DMS 273 (cell line): ENCODE measurements around the gene RASA2.
"Not testable (repeated sequence)": the region's sequence is repeated elsewhere in the genome, so short reads cannot be mapped to it uniquely, and the experiment has no call there.

ENCODE experiments used
- DNase-seq: peaks from one replicate; lab custom pipeline; 2025; ENCODE audit not compliant: unreplicated experiment; lab: John Stamatoyannopoulos, UW

Gene RASA2

GRCh38 chr3:141491081-141491480 is 4.3 kb downstream of the RASA2 start:
- DNase-seq: no peak

GRCh38 chr3:141491929-141492328 is 5.1 kb downstream of the RASA2 start:
- DNase-seq: no peak

- no peak for DNase-seq
Observed at GRCh38 chr3:141493184-141493583, 6.4 kb downstream of the RASA2 start.

- not testable (repeated sequence) for DNase-seq
Observed at GRCh38 chr3:141497589-141497988, 10.8 kb downstream of the RASA2 start.

GRCh38 chr3:141498598-141499223 is 11.9 kb downstream of the RASA2 start:
- no peak for DNase-seq

GRCh38 chr3:141499284-141499683 is 12.5 kb downstream of the RASA2 start:
- DNase-seq: no peak

GRCh38 chr3:141499965-141500364 is 13.1 kb downstream of the RASA2 start:
- no peak for DNase-seq

GRCh38 chr3:141500397-141500796 is 13.6 kb downstream of the RASA2 start:
- no peak for DNase-seq

- no peak for DNase-seq
Observed at GRCh38 chr3:141505166-141505565, 18.3 kb downstream of the RASA2 start.

GRCh38 chr3:141506071-141506470 is 19.2 kb downstream of the RASA2 start:
- no peak for DNase-seq

GRCh38 chr3:141507392-141508066 is 20.7 kb downstream of the RASA2 start:
- no peak for DNase-seq

- no peak for DNase-seq
Observed at GRCh38 chr3:141508067-141508436, 21.2 kb downstream of the RASA2 start.

GRCh38 chr3:141511361-141511760 is 24.5 kb downstream of the RASA2 start:
- no peak for DNase-seq

- DNase-seq: no peak
Observed at GRCh38 chr3:141514382-141514781, 27.6 kb downstream of the RASA2 start.

GRCh38 chr3:141519587-141519986 is 32.8 kb downstream of the RASA2 start:
- no peak for DNase-seq

GRCh38 chr3:141521781-141522180 is 35.0 kb downstream of the RASA2 start:
- no peak for DNase-seq

GRCh38 chr3:141523615-141524375 is 37.0 kb downstream of the RASA2 start:
- no peak for DNase-seq

GRCh38 chr3:141524988-141525387 is 38.2 kb downstream of the RASA2 start:
- no peak for DNase-seq

- no peak for DNase-seq
Observed at GRCh38 chr3:141525814-141526213, 39.0 kb downstream of the RASA2 start.

GRCh38 chr3:141526709-141527108 is 39.9 kb downstream of the RASA2 start:
- no peak for DNase-seq

- DNase-seq: no peak
Observed at GRCh38 chr3:141528800-141529199, 42.0 kb downstream of the RASA2 start.

- DNase-seq: no peak
Observed at GRCh38 chr3:141529256-141529655, 42.4 kb downstream of the RASA2 start.
